NCI-H446 treated with DMSO at 0.1 percent for 48 hours (cell line): Measurements from ENCODE around the gene RGR.
A peak's percentile ranks its signal among the peaks of the same experiment; 100 is the strongest.
"Not testable (repeated sequence)": the region's sequence is repeated elsewhere in the genome, so short reads cannot be mapped to it uniquely, and the experiment has no call there.

Source experiments
- DNase-seq: peaks from one replicate; lab custom pipeline; 2025; lab: John Stamatoyannopoulos, UW

The RGR gene

GRCh38 chr10:84258034-84258695 is 13.3 kb downstream of the RGR start:
- no peak for DNase-seq

- DNase-seq: no peak
These were observed 16.5 kb downstream of the RGR start for GRCh38 chr10:84261236-84261915.

GRCh38 chr10:84262190-84262956 is 17.5 kb downstream of the RGR start:
- DNase-seq: no peak

GRCh38 chr10:84263716-84264115 is 18.9 kb downstream of the RGR start:
- DNase-seq: no peak

- DNase-seq: peak; percentile 36
These were observed 19.8 kb downstream of the RGR start for GRCh38 chr10:84264611-84265141.

- peak; percentile 31 for DNase-seq
These were observed 20.6 kb downstream of the RGR start for GRCh38 chr10:84265418-84265817.

GRCh38 chr10:84267503-84268126 is 22.8 kb downstream of the RGR start:
- no peak for DNase-seq

GRCh38 chr10:84269162-84269561 is 24.3 kb downstream of the RGR start:
- DNase-seq: no peak

GRCh38 chr10:84269773-84270172 is 24.9 kb downstream of the RGR start:
- DNase-seq: no peak

GRCh38 chr10:84270708-84271107 is 25.9 kb downstream of the RGR start:
- no peak for DNase-seq

- DNase-seq: not testable (repeated sequence)
These were observed 35.1 kb downstream of the RGR start for GRCh38 chr10:84279876-84280475.

- DNase-seq: no peak
These were observed 41.8 kb downstream of the RGR start for GRCh38 chr10:84286695-84287094.

GRCh38 chr10:84288151-84288550 is 43.3 kb downstream of the RGR start:
- DNase-seq: no peak

GRCh38 chr10:84289521-84290200 is 44.8 kb downstream of the RGR start:
- no peak for DNase-seq

- no peak for DNase-seq
These were observed 45.4 kb downstream of the RGR start for GRCh38 chr10:84290235-84290634.

- DNase-seq: no peak
These were observed 46.5 kb downstream of the RGR start for GRCh38 chr10:84291384-84291783.

- DNase-seq: no peak
These were observed 47.6 kb downstream of the RGR start for GRCh38 chr10:84292502-84292901.

GRCh38 chr10:84293171-84293570 is 48.3 kb downstream of the RGR start:
- DNase-seq: no peak

GRCh38 chr10:84293574-84294016 is 48.7 kb downstream of the RGR start:
- DNase-seq: no peak

GRCh38 chr10:84294766-84295447 is 50.1 kb downstream of the RGR start:
- no peak for DNase-seq
